OCI-LY7 (cell line): ENCODE results near the gene DNAH8. TPM values are rescaled to one million over a fixed set of nuclear protein-coding genes. Genes with fewer than 3 reads are reported as not detected.

Source experiments
- BruUV-seq: library from RNA; stranded (reverse); fragments of 400-500 nt; replicated peaks from 2 replicates; lab custom pipeline; 2021; lab: Mats Ljungman, UMichigan
- CTCF ChIA-PET: fragments of 300-600 bp; sonication (Branson Sonifier 250); formaldehyde crosslinking; loops from one replicate; lab custom pipeline; 2022; ENCODE audit warnings: antibody characterized with exemption; ENCODE audit not compliant: unreplicated experiment; lab: Charles Lee
- POLR2A ChIA-PET: fragments of 300-600 bp; sonication (Branson Sonifier 250); formaldehyde crosslinking; loops from one replicate; lab custom pipeline; 2022; ENCODE audit warnings: antibody characterized with exemption; lab: Charles Lee
- DNase-seq: peaks from one replicate; pipeline ENCODE4 v3.0.0-alpha.2; 2015; ENCODE audit warnings: low spot score
- H2AFZ ChIP-seq: fragments of 200-600 bp; sonication (generic), shearing (Covaris generic); 2 replicates; pipeline ENCODE4 v1.6.1; 2014; ENCODE audit warnings: mild to moderate bottlenecking, antibody characterized with exemption, low read length, moderate library complexity
- H3K27ac ChIP-seq: fragments of 200-600 bp; sonication (generic); 2 replicates; pipeline ENCODE4 v1.5.1; 2014; ENCODE audit warnings: mixed run types, low read depth, mild to moderate bottlenecking, moderate library complexity, low read length, inconsistent platforms; ENCODE audit not compliant: poor library complexity, severe bottlenecking
- H3K36me3 ChIP-seq: fragments of 200-600 bp; sonication (generic); 2 replicates; pipeline ENCODE4 v1.6.1; 2014; ENCODE audit warnings: mild to moderate bottlenecking, antibody characterized with exemption, low read length, moderate library complexity, mixed read lengths; ENCODE audit not compliant: insufficient read depth
- H3K4me1 ChIP-seq: fragments of 200-600 bp; sonication (generic); 2 replicates; pipeline ENCODE4 v1.5.1; 2014; ENCODE audit warnings: mild to moderate bottlenecking, low read length; ENCODE audit not compliant: insufficient read depth, poor library complexity, severe bottlenecking
- H3K4me2 ChIP-seq: fragments of 200-600 bp; sonication (generic); 2 replicates; pipeline ENCODE4 v1.6.1; 2014; ENCODE audit warnings: mild to moderate bottlenecking, low read length
- H3K4me3 ChIP-seq: fragments of 200-600 bp; sonication (generic); 2 replicates; pipeline ENCODE4 v1.5.1; 2014; ENCODE audit warnings: mild to moderate bottlenecking, low read depth, low read length; ENCODE audit not compliant: poor library complexity, severe bottlenecking
- H3K79me2 ChIP-seq: fragments of 200-600 bp; sonication (generic); 2 replicates; pipeline ENCODE4 v1.6.1; 2016; ENCODE audit warnings: low read depth, mild to moderate bottlenecking, low read length, moderate library complexity, mixed read lengths; ENCODE audit not compliant: insufficient read depth
- H3K9me2 ChIP-seq: fragments of 200-600 bp; sonication (generic); 2 replicates; pipeline ENCODE4 v1.6.1; 2016; ENCODE audit warnings: mild to moderate bottlenecking, low read length, mixed read lengths; ENCODE audit not compliant: insufficient read depth
- H3K9me3 ChIP-seq: fragments of 200-600 bp; sonication (generic); 2 replicates; pipeline ENCODE4 v1.6.1; 2014; ENCODE audit warnings: mild to moderate bottlenecking, mixed run types, low read length, mixed read lengths
- H4K20me1 ChIP-seq: fragments of 200-600 bp; sonication (generic); 2 replicates; pipeline ENCODE4 v1.6.1; 2014; ENCODE audit warnings: mild to moderate bottlenecking, antibody characterized with exemption, low read length, moderate library complexity, mixed read lengths; ENCODE audit not compliant: insufficient read depth
- EZH2phosphoT487 ChIP-seq: fragments of 200-600 bp; sonication (generic); IDR thresholded peaks from 2 replicates; pipeline ENCODE4 v1.6.1; 2018; ENCODE audit warnings: low read depth, borderline replicate concordance, mild to moderate bottlenecking, mixed run types, antibody characterized with exemption, low read length, moderate library complexity, mixed read lengths
- intact Hi-C: fragments of 100-400 bp; cut with micrococcal nuclease; formaldehyde crosslinking; loops from one replicate; pipeline ENCODE4 v1.10.0; 2022; ENCODE audit not compliant: unreplicated experiment
- total RNA-seq, 2 experiments: library from RNA; depleted of rRNA in 1 of 2; stranded (reverse); fragments of >200 nt in 1 of 2; shearing (Covaris generic) in 1 of 2; gene quantifications; 2 replicates each; pipeline ENCODE4 v1.2.3, GENCODE V29; 2014 to 2022
- TF ChIP-seq, protein P1 (sequence below): fragments of 200-600 bp; sonication (generic); conservative IDR thresholded peaks from 2 replicates; pipeline ENCODE4 v1.5.1; 2014; ENCODE audit warnings: mild to moderate bottlenecking, antibody characterized with exemption, low read length, moderate library complexity, mixed read lengths

Gene DNAH8
- total RNA-seq, 2 experiments from 2014 or later = not detected

GRCh38 chr6:38753707-38754106 is 38.6 kb downstream of the DNAH8 start:
- Histone ChIP-seq H4K20me1 (no peaks in the 10 kb centered on the region), H3K4me3 (no peak overlapping the region), H2AFZ (no peak overlapping the region), H3K4me2 (no peak overlapping the region), H3K27ac (no peak overlapping the region), H3K4me1 (no peaks in the 10 kb centered on the region), H3K9me2 (no peaks in the 10 kb centered on the region), H3K79me2 (no peaks in the 10 kb centered on the region), H3K36me3 (no peaks in the 10 kb centered on the region), H3K9me3 (no peaks in the 10 kb centered on the region)
- no TSS peak for BruUV-seq
- intact Hi-C loops = no loop called here
- CTCF ChIA-PET = no interaction called here
- no peak for DNase-seq
- TF ChIP-seq EZH2phosphoT487 = no peak
- TF ChIP-seq, protein P1, sequence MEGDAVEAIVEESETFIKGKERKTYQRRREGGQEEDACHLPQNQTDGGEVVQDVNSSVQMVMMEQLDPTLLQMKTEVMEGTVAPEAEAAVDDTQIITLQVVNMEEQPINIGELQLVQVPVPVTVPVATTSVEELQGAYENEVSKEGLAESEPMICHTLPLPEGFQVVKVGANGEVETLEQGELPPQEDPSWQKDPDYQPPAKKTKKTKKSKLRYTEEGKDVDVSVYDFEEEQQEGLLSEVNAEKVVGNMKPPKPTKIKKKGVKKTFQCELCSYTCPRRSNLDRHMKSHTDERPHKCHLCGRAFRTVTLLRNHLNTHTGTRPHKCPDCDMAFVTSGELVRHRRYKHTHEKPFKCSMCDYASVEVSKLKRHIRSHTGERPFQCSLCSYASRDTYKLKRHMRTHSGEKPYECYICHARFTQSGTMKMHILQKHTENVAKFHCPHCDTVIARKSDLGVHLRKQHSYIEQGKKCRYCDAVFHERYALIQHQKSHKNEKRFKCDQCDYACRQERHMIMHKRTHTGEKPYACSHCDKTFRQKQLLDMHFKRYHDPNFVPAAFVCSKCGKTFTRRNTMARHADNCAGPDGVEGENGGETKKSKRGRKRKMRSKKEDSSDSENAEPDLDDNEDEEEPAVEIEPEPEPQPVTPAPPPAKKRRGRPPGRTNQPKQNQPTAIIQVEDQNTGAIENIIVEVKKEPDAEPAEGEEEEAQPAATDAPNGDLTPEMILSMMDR = no peak
- POLR2A ChIA-PET = interaction anchor here (0.7 to 1.0 kb wide), 2 partner anchors 35 to 69 kb away, joined by 3 to 4 read pairs; no protein-coding TSS in a partner anchor

GRCh38 chr6:38755207-38755606 is 40.1 kb downstream of the DNAH8 start:
- H3K9me2 ChIP-seq = no peaks in the 10 kb centered on the region
- no TSS peak for BruUV-seq
- ChIA-PET POLR2A (no interaction called here), CTCF (no interaction called here)
- TF ChIP-seq EZH2phosphoT487 = no peak
- TF ChIP-seq, protein P1 = no peak
- H3K79me2 ChIP-seq = no peaks in the 10 kb centered on the region
- DNase-seq = no peak
- intact Hi-C loops = no loop called here
- H3K4me3 ChIP-seq = no peak overlapping the region
- no peaks in the 10 kb centered on the region for H3K4me1 ChIP-seq
- H3K27ac ChIP-seq = no peak overlapping the region
- H3K4me2 ChIP-seq = no peak overlapping the region
- no peaks in the 10 kb centered on the region for H4K20me1 ChIP-seq
- H2AFZ ChIP-seq = no peak overlapping the region
- no peaks in the 10 kb centered on the region for H3K36me3 ChIP-seq
- H3K9me3 ChIP-seq = no peaks in the 10 kb centered on the region

GRCh38 chr6:38755874-38756273 is 40.8 kb downstream of the DNAH8 start:
- H2AFZ ChIP-seq = no peak overlapping the region
- H3K4me3 ChIP-seq = no peak overlapping the region
- no peak overlapping the region for H3K27ac ChIP-seq
- no peaks in the 10 kb centered on the region for H3K79me2 ChIP-seq
- no peaks in the 10 kb centered on the region for H3K36me3 ChIP-seq
- H3K9me3 ChIP-seq = no peaks in the 10 kb centered on the region
- H3K4me1 ChIP-seq = no peaks in the 10 kb centered on the region
- BruUV-seq = no TSS peak
- CTCF ChIA-PET = no interaction called here
- POLR2A ChIA-PET = no interaction called here
- no peaks in the 10 kb centered on the region for H4K20me1 ChIP-seq
- no peak overlapping the region for H3K4me2 ChIP-seq
- TF ChIP-seq, protein P1 = no peak
- TF ChIP-seq EZH2phosphoT487 = no peak
- intact Hi-C loops = no loop called here
- no peaks in the 10 kb centered on the region for H3K9me2 ChIP-seq
- no peak for DNase-seq
